HG02943 (cell line): Measurements from ENCODE around the gene STOML3.

Experiments used
- ATAC-seq: cut with Tn5 transposase; IDR thresholded peaks from one replicate; pipeline ENCODE4 v1.9.1; 2021; ENCODE audit warnings: mild to moderate bottlenecking, low read depth, moderate library complexity; ENCODE audit not compliant: unreplicated experiment

STOML3 gene

GRCh38 chr13:38993381-38993780 is 2.8 kb upstream of the STOML3 start:
- ATAC-seq: no peak

DNA sequence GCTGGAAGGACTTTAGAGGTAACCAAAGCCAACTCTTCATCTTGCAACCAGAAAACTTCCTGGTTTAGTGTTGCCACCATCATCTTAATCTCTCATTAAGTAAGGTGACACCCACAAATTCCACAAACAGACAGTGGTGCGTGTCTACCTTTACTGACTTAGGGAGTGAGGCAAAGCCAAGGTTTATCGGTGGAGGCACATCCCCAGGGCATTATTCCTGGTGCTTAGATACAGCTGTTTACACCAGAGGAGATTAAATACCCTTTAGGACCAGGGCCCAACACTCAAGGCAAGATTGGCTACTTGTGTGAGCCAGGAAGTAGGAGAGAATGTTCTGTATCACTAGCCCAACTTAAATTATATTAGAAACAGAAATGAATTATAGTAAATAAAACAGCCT is 9.5 kb downstream of the STOML3 start:
- ATAC-seq: no peak

DNA sequence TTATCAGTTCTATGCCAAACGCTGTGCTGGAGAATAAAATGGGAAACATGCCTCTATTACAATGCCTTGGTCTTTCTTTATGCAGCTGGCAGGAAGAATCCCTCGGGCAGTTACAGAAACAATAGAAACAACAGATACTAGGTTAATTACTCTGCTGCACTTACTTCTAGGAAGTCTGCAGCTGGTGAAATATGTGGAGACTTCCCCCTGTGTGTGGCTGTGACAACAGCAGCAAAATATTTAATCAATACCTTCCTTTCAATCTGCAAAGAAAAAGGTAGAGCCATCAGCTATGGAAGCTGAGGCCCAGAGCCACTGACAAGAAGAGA is 9.9 kb downstream of the STOML3 start:
- ATAC-seq: no peak

DNA sequence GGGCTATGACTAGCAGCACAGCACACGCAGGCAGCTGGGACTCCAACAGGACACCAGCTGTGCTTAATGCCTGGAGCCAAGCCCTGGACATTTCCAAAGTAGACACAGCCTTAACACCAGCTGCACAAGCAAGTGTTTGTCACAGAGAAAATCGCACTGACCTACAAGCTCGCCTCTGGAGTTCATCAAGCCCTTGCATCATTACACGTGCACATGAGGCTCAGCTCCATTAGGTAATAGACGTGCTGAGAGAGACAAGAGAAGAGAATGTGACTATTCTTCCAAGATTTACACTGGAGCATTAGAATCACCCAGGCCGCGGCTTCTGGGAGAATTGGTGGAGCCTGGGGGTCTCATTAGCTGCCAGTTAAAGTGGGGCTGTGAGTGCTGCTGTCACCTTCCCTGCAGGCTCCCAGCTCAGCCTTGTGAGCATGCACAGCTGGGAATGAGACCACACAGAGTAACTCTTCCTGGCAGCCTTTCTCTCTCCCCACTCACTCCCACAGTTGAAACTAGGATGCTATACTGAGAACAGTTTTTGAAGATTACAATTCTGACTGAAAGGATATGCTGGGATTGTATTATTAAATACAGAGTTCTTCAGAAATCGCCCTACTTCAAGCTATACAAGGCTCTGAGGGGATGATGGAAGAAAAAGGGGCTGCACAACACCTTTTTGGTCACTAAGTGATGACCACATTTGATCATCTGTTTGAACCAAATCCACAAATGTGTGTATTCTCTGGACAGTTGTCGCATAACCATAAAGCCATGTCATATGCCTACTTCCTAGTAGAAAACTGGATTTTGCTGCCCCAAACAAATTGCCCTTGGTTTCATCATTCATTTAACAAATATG is 10.5 kb downstream of the STOML3 start:
- ATAC-seq: no peak

- no peak for ATAC-seq
Measured at GRCh38 chr13:38970380-38971051, 20.1 kb downstream of the STOML3 start.

DNA sequence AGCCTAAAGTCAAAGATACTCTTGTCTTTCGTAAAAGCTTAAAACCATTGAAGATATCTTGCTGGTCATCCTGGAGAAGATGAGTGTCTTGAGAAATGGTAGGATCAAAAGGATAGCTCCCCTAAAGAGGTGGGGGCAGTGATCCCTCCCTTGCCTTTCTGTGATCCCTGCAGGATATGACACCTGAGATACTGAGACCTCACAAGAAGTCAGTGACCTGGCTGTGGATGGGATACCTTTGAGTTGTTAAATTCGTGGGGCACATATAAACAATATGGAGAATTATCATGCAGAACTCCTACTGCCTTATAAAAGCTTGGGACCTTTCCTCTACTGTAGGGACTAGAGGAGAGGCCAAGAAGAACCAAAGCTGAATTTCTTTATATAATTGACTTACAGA is 21.4 kb downstream of the STOML3 start:
- no peak for ATAC-seq

DNA sequence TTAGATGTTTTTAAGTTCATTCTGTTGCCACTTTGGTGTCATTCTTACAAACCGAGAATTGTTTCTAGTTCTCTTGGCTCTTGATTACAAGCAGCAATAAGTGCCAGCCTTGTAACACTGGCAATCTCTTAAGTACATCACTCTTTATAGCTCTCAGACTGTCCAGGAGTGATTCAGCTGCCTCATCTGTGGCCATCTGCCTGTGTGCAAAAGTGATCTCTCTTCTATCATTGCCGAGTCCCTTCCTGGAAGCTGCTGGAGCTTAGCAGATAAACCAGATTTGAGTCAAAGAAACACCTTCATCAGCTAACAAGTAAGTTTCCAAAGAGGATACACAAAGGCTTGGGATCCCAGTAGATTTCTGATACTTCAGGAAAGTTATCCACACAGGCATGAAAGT is 23.2 kb downstream of the STOML3 start:
- no peak for ATAC-seq

- ATAC-seq: no peak
Measured at GRCh38 chr13:38965281-38965680, 25.4 kb downstream of the STOML3 start.

GRCh38 chr13:38960175-38960574 is 30.5 kb downstream of the STOML3 start:
- no peak for ATAC-seq

DNA sequence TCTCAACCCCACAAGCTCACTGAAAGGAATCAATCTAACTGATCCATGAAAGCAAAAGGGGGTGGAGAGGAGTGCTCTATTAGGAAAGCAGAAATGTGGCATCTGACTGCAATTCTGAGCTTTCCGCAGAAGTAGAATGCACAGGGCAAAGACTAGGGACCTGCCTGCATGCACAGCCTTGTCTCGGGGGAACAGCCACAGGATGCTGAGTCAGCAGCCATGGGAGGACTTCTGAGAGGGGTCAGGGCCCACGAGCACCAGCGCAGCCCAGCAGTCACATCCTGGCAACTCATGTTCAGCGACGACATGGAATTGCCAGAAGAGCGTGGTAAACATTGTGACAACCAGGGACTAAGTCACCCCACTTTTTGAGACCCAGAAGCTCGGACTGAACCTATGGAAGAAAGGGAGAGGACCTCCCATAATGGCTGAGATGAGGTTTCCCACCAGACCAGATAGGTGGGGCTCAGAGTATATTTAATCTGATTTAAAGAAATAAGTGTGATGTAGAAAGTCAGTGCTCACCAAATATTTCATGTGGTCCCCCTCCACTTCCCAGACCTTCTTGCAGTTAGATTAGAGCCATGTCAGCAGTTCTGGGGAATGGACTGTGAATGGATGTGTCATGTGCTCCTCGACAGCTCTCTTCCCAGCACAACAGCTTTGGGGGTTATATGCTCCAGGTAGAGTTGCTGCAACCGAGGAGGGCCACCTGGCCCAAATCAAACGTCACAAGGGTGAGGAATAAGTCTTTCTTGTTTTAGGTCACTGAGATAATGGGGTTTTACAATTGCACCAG is 32.6 kb downstream of the STOML3 start:
- ATAC-seq: no peak

GRCh38 chr13:38954844-38955243 is 35.8 kb downstream of the STOML3 start:
- no peak for ATAC-seq

DNA sequence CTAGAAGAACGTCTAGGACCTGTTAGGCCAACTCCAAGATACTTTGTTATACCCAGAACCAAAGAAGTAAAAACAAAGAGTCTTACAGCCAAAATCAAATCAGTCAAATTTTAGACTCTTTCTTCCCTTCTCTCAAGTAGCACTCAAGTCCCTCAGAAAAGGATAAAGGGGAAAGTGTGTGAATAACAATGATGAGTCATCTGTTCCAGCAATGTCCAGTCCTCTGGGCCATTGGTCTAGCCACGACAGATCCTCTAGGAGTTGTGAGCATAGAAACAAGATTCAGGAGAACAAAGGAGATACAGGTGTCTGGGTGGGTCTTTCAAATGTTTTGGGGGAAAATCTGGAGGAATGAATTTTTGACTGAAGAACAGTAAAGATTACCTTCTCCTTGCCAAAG is 36.3 kb downstream of the STOML3 start:
- ATAC-seq: no peak

DNA sequence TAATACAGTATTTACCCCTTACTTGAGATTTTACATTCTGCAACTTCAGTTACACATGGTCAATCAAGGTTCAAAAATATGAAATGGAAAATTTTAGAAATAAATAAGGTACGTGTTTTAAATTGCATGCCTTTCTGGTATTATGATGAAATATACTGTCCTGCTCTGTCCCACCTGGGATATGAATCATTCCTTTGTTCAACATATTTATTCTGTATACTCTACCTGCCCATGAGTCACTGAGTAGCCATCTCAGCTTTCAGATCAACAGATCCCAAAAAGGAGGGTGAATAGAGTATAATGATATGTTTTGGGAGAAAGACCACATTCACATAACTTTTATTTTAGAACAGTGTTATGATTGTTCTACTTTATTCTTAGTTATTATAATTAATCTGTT is 37.8 kb downstream of the STOML3 start:
- no peak for ATAC-seq

GRCh38 chr13:38951525-38952313 is 38.9 kb downstream of the STOML3 start:
- no peak for ATAC-seq

DNA sequence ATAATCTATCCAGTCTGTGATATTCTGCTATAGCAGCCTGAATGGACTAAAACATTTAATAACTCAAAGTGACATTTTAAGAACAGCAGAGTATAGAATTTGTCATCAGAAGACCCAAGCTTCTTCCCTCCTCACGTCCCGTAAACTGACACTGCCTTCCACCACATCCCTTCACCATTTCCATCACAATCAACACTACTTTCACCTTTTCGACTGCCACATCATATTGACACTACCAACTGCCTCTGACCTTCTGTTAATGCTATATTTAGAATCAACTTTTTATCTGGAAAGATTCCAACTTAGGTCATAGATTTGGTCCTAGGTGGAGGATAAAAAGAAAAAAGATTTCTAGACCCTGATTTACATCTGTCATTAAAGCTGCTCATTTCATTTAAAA is 39.6 kb downstream of the STOML3 start:
- ATAC-seq: no peak

DNA sequence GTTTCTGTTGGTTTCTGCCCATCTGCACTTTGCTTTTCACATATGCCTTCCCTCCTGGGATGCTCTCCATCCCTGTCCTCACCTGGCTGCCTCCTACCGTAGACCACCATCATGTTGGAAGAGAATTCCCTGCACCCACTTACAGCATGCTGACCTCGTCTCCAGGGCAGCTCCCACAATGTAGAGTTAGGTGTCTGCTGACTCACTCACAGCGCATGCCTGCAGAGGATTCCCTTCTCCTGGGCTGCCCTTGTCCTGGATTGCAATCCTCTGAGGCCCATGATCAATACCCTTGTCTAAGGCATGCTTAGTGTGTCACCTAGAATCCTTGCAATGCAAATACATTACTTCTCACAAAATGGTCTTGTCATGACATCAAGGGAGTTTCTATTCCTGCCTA is 43.6 kb downstream of the STOML3 start:
- ATAC-seq: no peak

DNA sequence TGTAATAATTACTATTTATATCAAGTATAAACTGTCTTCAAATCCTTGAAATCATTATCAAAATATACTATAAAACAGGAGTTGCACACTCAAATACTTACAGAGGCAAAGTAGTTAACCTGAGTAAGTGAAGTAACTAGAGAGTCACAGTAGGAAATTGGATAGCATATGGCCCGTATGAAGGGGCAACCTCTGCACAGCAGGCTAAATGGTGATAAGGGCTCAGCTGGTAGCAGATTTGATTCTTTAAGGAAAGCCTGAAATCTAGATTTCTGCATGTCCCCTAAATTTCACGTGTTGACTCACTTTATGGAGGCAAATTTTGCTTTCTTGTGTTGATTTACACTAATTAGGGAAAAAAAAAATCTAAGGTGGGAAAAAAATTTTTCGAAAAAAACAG is 46.4 kb downstream of the STOML3 start:
- no peak for ATAC-seq

DNA sequence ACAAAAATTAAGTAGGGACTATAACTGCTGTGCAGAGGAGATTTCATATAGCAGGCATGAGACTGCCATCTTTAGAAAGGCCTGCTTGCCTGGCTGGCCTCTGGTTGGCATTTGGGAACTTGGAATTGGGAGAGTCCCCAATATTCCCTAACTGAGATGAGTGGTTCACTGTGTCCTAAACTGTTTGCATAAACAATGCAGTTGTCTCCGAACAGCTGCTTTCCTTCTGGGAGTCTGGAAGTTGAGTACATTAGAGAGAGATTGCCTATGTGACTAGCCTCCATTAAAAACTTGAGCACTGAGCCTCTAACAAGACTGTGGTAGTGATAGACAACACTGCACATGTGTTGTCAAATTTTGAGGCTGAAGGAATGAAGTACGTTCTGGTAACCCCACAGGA is 47.4 kb downstream of the STOML3 start:
- ATAC-seq: no peak

- ATAC-seq: no peak
Measured at GRCh38 chr13:38941353-38941945, 49.2 kb downstream of the STOML3 start.

DNA sequence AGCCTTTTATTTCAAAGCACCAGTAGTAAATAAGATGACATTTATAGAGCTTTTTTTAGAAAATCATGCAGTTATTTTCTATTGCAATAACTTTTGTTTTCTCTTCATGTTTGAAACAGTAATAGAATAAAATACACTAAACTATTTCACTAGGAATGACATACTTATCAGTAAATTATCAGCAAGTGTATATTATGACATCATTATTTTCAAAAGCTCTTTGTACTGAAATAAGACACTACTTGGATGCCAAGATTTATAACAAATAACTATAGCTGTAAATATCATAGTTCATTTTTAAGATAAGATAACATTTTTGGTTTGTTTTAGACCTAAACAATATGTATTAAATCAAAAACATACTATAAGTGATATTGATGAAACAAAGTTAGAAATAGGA is 56.8 kb downstream of the STOML3 start:
- no peak for ATAC-seq
